ENCODE data around the gene HNRNPC. TPM values are rescaled to one million over a fixed set of nuclear protein-coding genes. Genes with fewer than 3 reads are reported as not detected.

Gene HNRNPC
- total RNA-seq, 2 experiments from 2014 or later = 658 to 677 TPM

- Mint-ChIP-seq H3K4me1 (no peaks in the 10 kb centered on the region), H3K9me3 (no peaks in the 10 kb centered on the region), H3K27ac (no peak overlapping the region), H3K36me3 (peaks cover 10% of the 10 kb centered on the region), H3K4me3 (no peak overlapping the region), H3K27me3 (peaks cover 2% of the 10 kb centered on the region)
- POLR2A ChIA-PET = interaction anchor here (0.6 kb wide), 1 partner anchor 783 kb away, joined by 3 read pairs; no protein-coding TSS in a partner anchor
- no peak for ATAC-seq (ENCODE audit: low read depth)
- no peak for DNase-seq
Observed at GRCh38 chr14:21199611-21200560, 69.4 kb downstream of the HNRNPC start.

GRCh38 chr14:21197418-21198205 is 71.6 kb downstream of the HNRNPC start:
- Mint-ChIP-seq H3K36me3 (peaks cover 3% of the 10 kb centered on the region), H3K27me3 (peaks cover 11% of the 10 kb centered on the region), H3K4me3 (no peak overlapping the region), H3K9me3 (no peaks in the 10 kb centered on the region), H3K27ac (no peak overlapping the region), H3K4me1 (no peaks in the 10 kb centered on the region)
- ATAC-seq (ENCODE audit: low read depth) (no peak), DNase-seq (no peak)
- POLR2A ChIA-PET = no interaction called here

DNA sequence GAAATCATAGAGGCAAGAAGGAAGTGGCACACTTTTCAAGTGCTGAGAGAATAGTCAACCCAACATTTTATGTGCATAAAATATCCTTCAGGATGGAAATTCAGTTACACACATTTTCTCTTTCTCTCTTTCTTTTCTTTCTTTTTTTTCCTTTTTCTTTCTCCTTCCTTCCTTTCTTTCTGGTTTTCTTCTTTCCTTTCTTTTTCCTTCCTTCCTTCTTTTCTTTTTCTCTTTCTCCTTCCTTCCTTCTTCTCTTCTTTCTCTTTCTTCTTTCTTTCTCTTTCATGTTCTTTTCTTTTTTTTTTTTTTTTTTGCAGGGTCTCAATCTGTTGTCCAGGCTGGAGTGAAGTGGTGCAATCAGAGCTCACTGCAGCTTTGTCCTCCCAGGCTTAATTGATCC is 74.6 kb downstream of the HNRNPC start:
- Mint-ChIP-seq H3K4me3 (no peak overlapping the region), H3K4me1 (no peaks in the 10 kb centered on the region), H3K9me3 (no peaks in the 10 kb centered on the region), H3K27me3 (peaks cover 11% of the 10 kb centered on the region), H3K27ac (no peak overlapping the region), H3K36me3 (no peaks in the 10 kb centered on the region)
- DNase-seq = no peak
- ATAC-seq (ENCODE audit: low read depth) = no peak
- POLR2A ChIA-PET = no interaction called here

- POLR2A ChIA-PET = interaction anchor here (0.6 kb wide), 1 partner anchor 49 kb away, joined by 3 read pairs; no protein-coding TSS in a partner anchor
- no peak for DNase-seq
- ATAC-seq (ENCODE audit: low read depth) = no peak
- H3K36me3 Mint-ChIP-seq = no peaks in the 10 kb centered on the region
- no peak overlapping the region for H3K27ac Mint-ChIP-seq
- H3K9me3 Mint-ChIP-seq = no peaks in the 10 kb centered on the region
- H3K4me3 Mint-ChIP-seq = no peak overlapping the region
- H3K27me3 Mint-ChIP-seq = peaks cover 11% of the 10 kb centered on the region
- no peaks in the 10 kb centered on the region for H3K4me1 Mint-ChIP-seq
Observed at GRCh38 chr14:21192875-21193535, 76.2 kb downstream of the HNRNPC start.

GRCh38 chr14:21192447-21192822 is 76.8 kb downstream of the HNRNPC start:
- Mint-ChIP-seq H3K4me1 (no peaks in the 10 kb centered on the region), H3K27ac (no peak overlapping the region), H3K27me3 (peaks cover 11% of the 10 kb centered on the region), H3K4me3 (peak overlapping the region; percentile 74), H3K36me3 (no peaks in the 10 kb centered on the region), H3K9me3 (no peaks in the 10 kb centered on the region)
- POLR2A ChIA-PET = no interaction called here
- DNase-seq (no peak), ATAC-seq (ENCODE audit: low read depth) (no peak)

DNA sequence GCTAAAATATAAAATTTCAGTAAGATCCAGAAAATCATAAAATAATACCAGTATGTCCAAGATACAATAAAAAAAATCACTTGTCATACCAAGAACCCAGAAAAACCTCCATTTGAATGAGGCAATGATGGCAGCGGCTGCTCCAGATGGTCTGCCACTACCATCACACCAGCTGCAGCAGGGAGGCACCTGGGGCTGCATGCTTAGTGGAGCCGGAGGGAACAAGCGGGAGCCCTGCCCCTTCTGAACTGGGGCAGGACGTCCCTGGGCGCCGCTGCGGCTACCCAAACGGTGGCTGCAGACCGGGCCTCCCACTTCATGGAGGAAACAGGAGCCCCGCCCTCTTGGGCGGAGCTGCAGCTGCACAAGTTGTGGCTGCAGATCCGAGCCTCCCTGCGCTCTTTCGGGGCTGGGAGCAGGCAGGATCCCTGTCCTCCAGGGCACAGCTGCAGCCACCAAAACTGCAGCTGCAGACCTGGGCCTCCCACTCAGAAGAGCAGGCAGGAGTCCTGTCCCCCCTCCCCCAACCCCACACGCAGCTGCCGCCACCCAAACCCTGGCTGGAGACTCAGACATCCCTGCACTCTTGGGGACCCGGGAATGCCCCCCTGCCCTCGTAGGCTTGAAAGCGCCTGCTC is 77.3 kb downstream of the HNRNPC start:
- Mint-ChIP-seq H3K4me1 (no peaks in the 10 kb centered on the region), H3K36me3 (no peaks in the 10 kb centered on the region), H3K4me3 (peak overlapping the region; percentile 74), H3K27me3 (peaks cover 12% of the 10 kb centered on the region), H3K27ac (peak overlapping the region; percentile 65), H3K9me3 (no peaks in the 10 kb centered on the region)
- peak; percentile 98 for ATAC-seq (ENCODE audit: low read depth)
- DNase-seq = peak; percentile 82
- POLR2A ChIA-PET = interaction anchor here (0.7 kb wide), 1 partner anchor 393 kb away, joined by 3 read pairs; no protein-coding TSS in a partner anchor

- no peaks in the 10 kb centered on the region for H3K36me3 Mint-ChIP-seq
- H3K4me1 Mint-ChIP-seq = no peaks in the 10 kb centered on the region
- peak overlapping the region; percentile 65 for H3K27ac Mint-ChIP-seq
- POLR2A ChIA-PET = interaction anchor here (0.7 kb wide), 1 partner anchor 392 kb away, joined by 3 read pairs; no protein-coding TSS in a partner anchor
- DNase-seq = no peak
- peak; percentile 16 for ATAC-seq (ENCODE audit: low read depth)
- H3K27me3 Mint-ChIP-seq = peaks cover 13% of the 10 kb centered on the region
- peak overlapping the region; percentile 74 for H3K4me3 Mint-ChIP-seq
- no peaks in the 10 kb centered on the region for H3K9me3 Mint-ChIP-seq
Observed at GRCh38 chr14:21191261-21191808, 77.9 kb downstream of the HNRNPC start.

- Mint-ChIP-seq H3K4me3 (no peak overlapping the region), H3K27me3 (peaks cover 14% of the 10 kb centered on the region), H3K9me3 (peaks cover 2% of the 10 kb centered on the region), H3K27ac (no peak overlapping the region), H3K4me1 (no peaks in the 10 kb centered on the region), H3K36me3 (no peaks in the 10 kb centered on the region)
- POLR2A ChIA-PET = interaction anchor here (0.8 kb wide), 1 partner anchor 66 kb away, joined by 5 read pairs; no protein-coding TSS in a partner anchor
- ATAC-seq (ENCODE audit: low read depth) = no peak
- no peak for DNase-seq
Observed at GRCh38 chr14:21185491-21185890, 83.8 kb downstream of the HNRNPC start.

DNA sequence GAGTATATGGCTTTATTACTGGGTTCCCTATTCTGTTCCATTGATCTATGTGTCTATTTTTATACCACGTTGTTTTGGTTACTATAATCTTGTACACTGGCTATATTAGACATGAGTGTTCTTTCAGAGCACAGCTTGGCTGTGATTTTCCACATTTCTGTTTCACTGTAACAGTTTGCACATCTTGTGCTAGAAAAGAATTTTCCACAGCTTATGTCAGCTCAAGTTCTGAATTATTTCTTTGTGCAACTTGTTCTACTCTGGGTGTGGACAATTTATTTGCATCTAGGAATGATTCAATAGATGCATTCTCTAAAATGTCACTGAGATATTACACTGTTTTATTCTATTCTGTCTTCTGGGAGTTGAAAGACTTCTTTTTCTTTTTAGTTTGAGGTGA is 85.0 kb downstream of the HNRNPC start:
- Mint-ChIP-seq H3K4me1 (no peaks in the 10 kb centered on the region), H3K36me3 (no peaks in the 10 kb centered on the region), H3K9me3 (peaks cover 2% of the 10 kb centered on the region), H3K27ac (no peak overlapping the region), H3K27me3 (peaks cover 18% of the 10 kb centered on the region), H3K4me3 (no peak overlapping the region)
- DNase-seq = no peak
- POLR2A ChIA-PET = no interaction called here
- ATAC-seq (ENCODE audit: low read depth) = no peak

DNA sequence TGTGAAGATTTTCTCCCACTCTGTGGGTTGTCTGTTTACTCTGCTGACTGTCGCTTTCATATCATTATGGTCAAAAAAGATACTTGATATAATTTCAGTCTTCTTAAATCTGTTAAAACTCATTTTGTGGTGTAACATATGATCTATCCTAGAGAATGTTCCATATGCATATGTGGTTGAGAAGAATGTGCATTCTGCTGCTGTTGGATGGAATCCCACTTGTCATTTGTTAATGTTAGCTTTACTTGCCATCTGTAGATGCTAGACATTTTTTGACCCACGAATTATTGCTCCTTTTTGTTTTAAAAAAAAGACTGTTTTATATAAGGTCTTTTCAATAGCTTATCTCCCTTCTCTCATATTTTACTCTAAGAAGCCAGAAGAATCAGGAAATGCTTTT is 87.1 kb downstream of the HNRNPC start:
- Mint-ChIP-seq H3K36me3 (no peaks in the 10 kb centered on the region), H3K4me1 (no peaks in the 10 kb centered on the region), H3K9me3 (peaks cover 3% of the 10 kb centered on the region), H3K27me3 (peaks cover 18% of the 10 kb centered on the region), H3K27ac (no peak overlapping the region), H3K4me3 (no peak overlapping the region)
- POLR2A ChIA-PET = no interaction called here
- no peak for DNase-seq
- no peak for ATAC-seq (ENCODE audit: low read depth)

DNA sequence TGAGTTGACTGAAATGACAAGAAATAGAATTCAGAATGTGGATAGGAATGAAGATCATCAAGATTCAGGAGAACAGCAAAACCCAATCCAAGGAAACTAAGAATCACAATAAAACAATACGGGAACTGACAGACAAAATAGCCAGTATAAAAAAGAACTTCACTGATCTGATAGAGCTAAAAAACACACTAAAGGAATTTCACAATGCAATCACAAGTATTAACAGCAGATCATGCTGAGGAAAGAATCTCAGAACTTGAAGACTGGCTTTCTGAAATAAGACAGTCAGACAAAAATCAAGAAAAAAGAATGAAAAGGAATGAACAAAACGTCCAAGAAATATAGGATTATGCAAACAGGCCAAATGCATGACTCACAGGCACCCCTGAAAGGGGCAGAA is 98.1 kb downstream of the HNRNPC start:
- H3K27ac Mint-ChIP-seq = no peak overlapping the region
- ATAC-seq (ENCODE audit: low read depth) (no peak), DNase-seq (no peak)
- no peaks in the 10 kb centered on the region for H3K4me1 Mint-ChIP-seq
- H3K27me3 Mint-ChIP-seq = peaks cover 45% of the 10 kb centered on the region
- peaks cover 3% of the 10 kb centered on the region for H3K9me3 Mint-ChIP-seq
- no peaks in the 10 kb centered on the region for H3K36me3 Mint-ChIP-seq
- POLR2A ChIA-PET = no interaction called here
- H3K4me3 Mint-ChIP-seq = no peak overlapping the region

DNA sequence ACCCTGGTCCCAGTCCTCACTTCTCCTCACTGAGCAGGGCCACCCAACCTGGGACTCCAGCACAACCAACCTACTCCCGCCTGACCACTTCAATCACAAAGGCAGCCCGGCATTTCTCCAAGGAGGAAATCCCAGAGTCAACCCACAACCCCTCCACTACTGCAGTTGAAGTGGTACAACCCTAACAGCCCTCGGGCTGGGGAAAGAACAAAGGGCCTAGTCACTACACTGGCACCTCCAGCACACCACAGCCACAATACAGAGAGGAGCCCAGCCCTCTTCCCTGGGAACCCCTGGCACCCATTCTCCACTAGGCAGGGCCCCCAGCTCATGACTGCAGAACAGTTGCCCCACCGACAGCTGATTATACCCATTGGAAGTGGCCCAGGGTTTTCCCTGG is 99.7 kb downstream of the HNRNPC start:
- Mint-ChIP-seq H3K27me3 (peaks cover 40% of the 10 kb centered on the region), H3K4me1 (no peaks in the 10 kb centered on the region), H3K9me3 (peaks cover 3% of the 10 kb centered on the region), H3K36me3 (no peaks in the 10 kb centered on the region), H3K4me3 (no peak overlapping the region), H3K27ac (no peak overlapping the region)
- DNase-seq (no peak), ATAC-seq (ENCODE audit: low read depth) (no peak)
- POLR2A ChIA-PET = no interaction called here
